Measurements from ENCODE around the gene SESN1.

GRCh38 chr6:109081026-109081425 is 13.6 kb downstream of the SESN1 start:
- TF ChIP-seq SUZ12 (IDR thresholded peaks at IDR 0.05; ENCODE audit: extremely low read depth, insufficient read depth, insufficient read length) (no peak), YY1 (IDR thresholded peaks at IDR 0.05; ENCODE audit: insufficient read depth, insufficient read length) (no peak), ZNF274 (IDR thresholded peaks at IDR 0.05; ENCODE audit: low read depth, low read length) (no peak)
